Ovary (tissue), 3 donors: Measurements from ENCODE around the gene GOLIM4.

Experiments used
- POLR2A ChIP-seq: fragments of 450-650 bp; IDR thresholded peaks from one replicate; pipeline ENCODE4 v1.6.1; 2017; ENCODE audit warnings: antibody characterized with exemption, mild to moderate bottlenecking, moderate library complexity
- TF ChIP-seq, protein P1 (sequence below), 3 donors: fragments of 450-650 bp in 2 of 3; fragments of 200-600 bp in 1 of 3; IDR thresholded peaks; one replicate each; pipeline versions ENCODE4 v1.5.1 to v1.8.0; 2016 to 2022; ENCODE audit warnings: antibody characterized with exemption in 3 of 3, mild to moderate bottlenecking in 1 of 3
- donor health status: DM: no; HTN: no; CAD: no.

DNA sequence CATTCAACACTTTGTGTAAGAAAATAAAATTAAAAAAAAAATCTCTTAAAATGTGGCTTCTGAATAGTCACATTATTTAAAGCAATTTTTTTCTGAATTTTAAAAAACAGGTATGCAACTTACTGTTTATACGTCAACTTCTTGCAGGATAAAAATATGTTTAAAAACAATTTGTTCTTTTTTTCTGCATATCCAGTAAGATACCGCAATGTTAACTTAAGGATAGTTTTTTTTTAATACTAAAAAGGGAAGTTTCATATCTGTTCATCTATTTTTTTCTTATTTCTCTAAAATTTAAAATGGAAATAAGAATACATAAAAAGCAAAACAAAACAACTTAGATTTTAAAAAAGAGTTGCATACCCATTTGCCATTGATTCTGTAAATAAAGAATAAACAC, 27.4 kb downstream of the GOLIM4 start:
- TF ChIP-seq, protein P1, sequence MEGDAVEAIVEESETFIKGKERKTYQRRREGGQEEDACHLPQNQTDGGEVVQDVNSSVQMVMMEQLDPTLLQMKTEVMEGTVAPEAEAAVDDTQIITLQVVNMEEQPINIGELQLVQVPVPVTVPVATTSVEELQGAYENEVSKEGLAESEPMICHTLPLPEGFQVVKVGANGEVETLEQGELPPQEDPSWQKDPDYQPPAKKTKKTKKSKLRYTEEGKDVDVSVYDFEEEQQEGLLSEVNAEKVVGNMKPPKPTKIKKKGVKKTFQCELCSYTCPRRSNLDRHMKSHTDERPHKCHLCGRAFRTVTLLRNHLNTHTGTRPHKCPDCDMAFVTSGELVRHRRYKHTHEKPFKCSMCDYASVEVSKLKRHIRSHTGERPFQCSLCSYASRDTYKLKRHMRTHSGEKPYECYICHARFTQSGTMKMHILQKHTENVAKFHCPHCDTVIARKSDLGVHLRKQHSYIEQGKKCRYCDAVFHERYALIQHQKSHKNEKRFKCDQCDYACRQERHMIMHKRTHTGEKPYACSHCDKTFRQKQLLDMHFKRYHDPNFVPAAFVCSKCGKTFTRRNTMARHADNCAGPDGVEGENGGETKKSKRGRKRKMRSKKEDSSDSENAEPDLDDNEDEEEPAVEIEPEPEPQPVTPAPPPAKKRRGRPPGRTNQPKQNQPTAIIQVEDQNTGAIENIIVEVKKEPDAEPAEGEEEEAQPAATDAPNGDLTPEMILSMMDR (IDR thresholded peaks at IDR 0.05) = no peak
- no peak for TF ChIP-seq POLR2A
